ENCODE measurements around the gene RNF125. TPM values are rescaled to one million over a fixed set of nuclear protein-coding genes. Genes with fewer than 3 reads are reported as not detected.

RNF125 gene
- total and polyA plus RNA-seq, 9 of the 15 experiments (the other 6 are each of a cell fraction or from before 2014, with no cell fraction given): 0.01 to 0.29 (median 0.07) TPM; not detected in 1

DNA sequence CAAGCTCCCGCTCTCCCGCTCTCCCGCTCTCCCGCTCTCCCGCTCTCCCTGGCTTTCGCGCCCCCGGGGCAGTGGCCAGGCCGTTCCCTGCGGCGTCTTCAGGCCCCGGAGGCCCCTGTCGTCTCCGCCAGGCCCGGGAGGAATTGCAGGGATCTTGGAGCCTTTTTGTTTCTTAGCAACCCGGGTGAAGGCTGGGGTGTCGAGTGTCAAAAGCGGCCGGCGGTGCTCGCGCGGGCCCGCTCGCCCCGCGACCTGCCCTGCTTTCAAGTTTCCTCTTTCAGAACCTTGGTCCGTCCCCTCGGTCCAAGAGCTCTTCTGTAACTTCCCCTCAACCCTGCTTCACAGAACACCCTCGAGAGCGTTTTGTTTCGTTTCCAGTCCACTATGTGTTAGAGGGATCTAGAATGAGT is 74.5 kb downstream of the RNF125 start:
- Histone ChIP-seq H3K9ac (ENCODE audit: insufficient read depth in 1 of 2, low read depth in 2 of 2, low read length in 2 of 2) (peak overlapping the region; percentile 83 to 98), H3K27me3 (ENCODE audit: control insufficient read depth in 2 of 2, insufficient read depth in 2 of 2, low read length in 2 of 2) (no peaks in the 10 kb centered on the region), H3K27ac (ENCODE audit: extremely low read depth, low read depth, low read length) (peak overlapping the region; percentile 88), H3K4me2 (ENCODE audit: insufficient read depth, low read length) (peak overlapping the region; percentile 77), H4K20me1 (replicated peaks; ENCODE audit: control insufficient read depth, insufficient read depth, low read length) (peaks cover 4% of the 10 kb centered on the region), H2AFZ (ENCODE audit: low read depth, low read length) (peak overlapping the region; percentile 82), H3K79me2 (ENCODE audit: control insufficient read depth, insufficient read depth, low read length) (peaks cover 56% of the 10 kb centered on the region), H3K4me1 (replicated peaks in 1 of 2; ENCODE audit: control insufficient read depth in 2 of 2, insufficient read depth in 2 of 2, low read length in 2 of 2) (peaks cover 28 to 31% of the 10 kb centered on the region in 2 experiments; a peak in 4 of 5 replicates), H3K9me3 (replicated peaks; ENCODE audit: control insufficient read depth, insufficient read depth, low read depth, low read length) (no peaks in the 10 kb centered on the region), H3K9me1 (ENCODE audit: control insufficient read depth, insufficient read depth, low read length) (no peaks in the 10 kb centered on the region), H3K4me3 (peak overlapping the region; percentile 77), H3K36me3 (ENCODE audit: control insufficient read depth, insufficient read depth, low read length) (peaks cover 38% of the 10 kb centered on the region)
- ChIA-PET POLR2A (interaction anchor here (0.6 to 2.1 kb wide), 5 partner anchors 9 to 43 kb away, joined by 3 to 6 read pairs (median 4); no protein-coding TSS in a partner anchor), CTCF (ENCODE audit: low intra/inter-chr PET ratio) (no interaction called here)
- ATAC-seq: peak; percentile 23
- in situ Hi-C loops (cut with MboI): no loop called here
- intact Hi-C loops (cut with micrococcal nuclease): loop anchor here (2.0 to 10.0 kb wide), 3 partner anchors 74 to 988 kb away; partner anchors contain the start of genes DSC2, RNF125 and TRAPPC8
- BruUV-seq (replicated peaks): no TSS peak
- FAIRE-seq: no peak
- WGBS (ENCODE audit: insufficient coverage, low coverage, missing lambda C conversion rate): under 1% methylated on average over 31 of the region's 32 CpGs
- peak in 2 of 4 experiments; percentile 60 to 69 for DNase-seq (ENCODE audit: extremely low read depth in 1 of 4, low spot score in 3 of 4)
- TF ChIP-seq ZBED1 (IDR thresholded peaks at IDR 0.05): no peak
- TF ChIP-seq GTF3C2 (IDR thresholded peaks at IDR 0.05; ENCODE audit: borderline replicate concordance, extremely low read depth, insufficient read length): no peak
- 0 out of 2 replicates have a peak, but pooled peaks have one; percentile 43 for TF ChIP-seq NBN (IDR thresholded peaks at IDR 0.05; ENCODE audit: low read depth)
- TF ChIP-seq TAF1 (IDR thresholded peaks at IDR 0.05; ENCODE audit: control insufficient read depth, extremely low read depth, insufficient read depth, low read length, severe bottlenecking): peak; percentile 16
- TF ChIP-seq RFX1 (IDR thresholded peaks at IDR 0.05): peak; percentile 66
- no peak for TF ChIP-seq ZNF41 (CRISPR knock-in tag; conservative IDR thresholded peaks at IDR 0.05)
- TF ChIP-seq HDAC2 (IDR thresholded peaks at IDR 0.05): no peak
- TF ChIP-seq HDAC8 (tag; IDR thresholded peaks at IDR 0.05): no peak
- no peak for TF ChIP-seq SRF (CRISPR knock-in tag; IDR thresholded peaks at IDR 0.05)
- TF ChIP-seq MTA2 (IDR thresholded peaks at IDR 0.05; ENCODE audit: low read depth): no peak
- TF ChIP-seq POLR2AphosphoS2 (IDR thresholded peaks at IDR 0.05; ENCODE audit: low read length): no peak
- no peak for TF ChIP-seq MTA3 (IDR thresholded peaks at IDR 0.05; ENCODE audit: borderline replicate concordance)
- TF ChIP-seq, protein P1, sequence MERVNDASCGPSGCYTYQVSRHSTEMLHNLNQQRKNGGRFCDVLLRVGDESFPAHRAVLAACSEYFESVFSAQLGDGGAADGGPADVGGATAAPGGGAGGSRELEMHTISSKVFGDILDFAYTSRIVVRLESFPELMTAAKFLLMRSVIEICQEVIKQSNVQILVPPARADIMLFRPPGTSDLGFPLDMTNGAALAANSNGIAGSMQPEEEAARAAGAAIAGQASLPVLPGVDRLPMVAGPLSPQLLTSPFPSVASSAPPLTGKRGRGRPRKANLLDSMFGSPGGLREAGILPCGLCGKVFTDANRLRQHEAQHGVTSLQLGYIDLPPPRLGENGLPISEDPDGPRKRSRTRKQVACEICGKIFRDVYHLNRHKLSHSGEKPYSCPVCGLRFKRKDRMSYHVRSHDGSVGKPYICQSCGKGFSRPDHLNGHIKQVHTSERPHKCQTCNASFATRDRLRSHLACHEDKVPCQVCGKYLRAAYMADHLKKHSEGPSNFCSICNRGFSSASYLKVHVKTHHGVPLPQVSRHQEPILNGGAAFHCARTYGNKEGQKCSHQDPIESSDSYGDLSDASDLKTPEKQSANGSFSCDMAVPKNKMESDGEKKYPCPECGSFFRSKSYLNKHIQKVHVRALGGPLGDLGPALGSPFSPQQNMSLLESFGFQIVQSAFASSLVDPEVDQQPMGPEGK (CRISPR knock-in tag; IDR thresholded peaks at IDR 0.05; ENCODE audit: borderline replicate concordance): no peak
- TF ChIP-seq PHF21A (IDR thresholded peaks at IDR 0.05; ENCODE audit: borderline replicate concordance, low read depth): no peak
- no peak for TF ChIP-seq ZNF280B (CRISPR knock-in tag; IDR thresholded peaks at IDR 0.05)
- TF ChIP-seq MEF2D (tag; conservative IDR thresholded peaks at IDR 0.05; ENCODE audit: low read depth): no peak
- TF ChIP-seq MYC (IDR thresholded peaks at IDR 0.05; ENCODE audit: low read depth, low read length): no peak
- no peak for TF ChIP-seq MYC (CRISPR knock-in tag; IDR thresholded peaks at IDR 0.05; ENCODE audit: borderline replicate concordance, low read depth)
